ENCODE data around the gene FRS3. TPM values are rescaled to one million over a fixed set of nuclear protein-coding genes. Genes with fewer than 3 reads are reported as not detected.

FRS3 gene
- total RNA-seq, 5 donors from 2014 or later (not counting 1 experiment from before 2014, with no cell fraction given), result 5.2 to 10.4 (median 8.9) TPM

DNA sequence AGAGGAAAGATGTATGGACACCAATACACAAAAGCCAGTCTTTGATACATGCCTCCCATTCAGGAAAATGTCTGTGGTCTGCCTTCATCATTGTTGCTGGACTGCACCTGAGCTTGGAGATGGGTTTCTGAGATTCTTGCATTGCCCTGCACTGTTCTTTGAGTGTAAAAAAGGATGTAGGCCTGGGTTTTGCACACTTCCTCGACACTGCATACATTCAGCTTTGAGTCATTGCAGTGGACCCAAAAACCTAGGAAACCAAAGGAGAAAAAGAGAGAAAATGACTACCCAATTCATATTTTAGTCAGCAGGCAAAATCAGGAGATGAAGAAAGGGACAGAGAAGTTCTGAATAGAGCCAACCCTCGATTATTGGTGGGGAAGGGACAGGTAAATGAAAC, 16.8 kb upstream of the FRS3 start:
- Mint-ChIP-seq H3K9me3 (no peaks in the 10 kb centered on the region), H3K4me3 (no peak overlapping the region), H3K27ac (no peak overlapping the region), H3K4me1 (no peaks in the 10 kb centered on the region), H3K27me3 (no peaks in the 10 kb centered on the region), H3K36me3 (peaks cover 12% of the 10 kb centered on the region)
- CTCF ChIA-PET, result no interaction called here
- no CpG with 5 or more reads among the region's 2 CpGs for WGBS (ENCODE audit: insufficient coverage)
- Histone ChIP-seq H3K27ac (ENCODE audit: low read length) (no peak overlapping the region), H3K9me3 (no peaks in the 10 kb centered on the region), H3K4me3 (ENCODE audit: control insufficient read depth in 1 of 2, extremely low read depth in 1 of 2, low read length in 1 of 2) (no peak overlapping the region), H3K36me3 (ENCODE audit: control insufficient read depth in 2 of 2, extremely low read depth in 1 of 2, insufficient read depth in 1 of 2, low read length in 1 of 2) (peaks cover 4 to 23% of the 10 kb centered on the region in 2 donors), H3K27me3 (replicated peaks in 1 of 2; ENCODE audit: control insufficient read depth in 2 of 2, extremely low read depth in 1 of 2, insufficient read depth in 2 of 2, low read length in 1 of 2) (no peaks in the 10 kb centered on the region), H3K4me1 (ENCODE audit: control insufficient read depth in 1 of 2, extremely low read depth in 1 of 2, insufficient read depth in 2 of 2, low read length in 2 of 2) (no peaks in the 10 kb centered on the region)
- DNase-seq, result no peak
- no peak for ATAC-seq (replicated peaks in 1 of 4)
- POLR2A ChIA-PET, result no interaction called here

DNA sequence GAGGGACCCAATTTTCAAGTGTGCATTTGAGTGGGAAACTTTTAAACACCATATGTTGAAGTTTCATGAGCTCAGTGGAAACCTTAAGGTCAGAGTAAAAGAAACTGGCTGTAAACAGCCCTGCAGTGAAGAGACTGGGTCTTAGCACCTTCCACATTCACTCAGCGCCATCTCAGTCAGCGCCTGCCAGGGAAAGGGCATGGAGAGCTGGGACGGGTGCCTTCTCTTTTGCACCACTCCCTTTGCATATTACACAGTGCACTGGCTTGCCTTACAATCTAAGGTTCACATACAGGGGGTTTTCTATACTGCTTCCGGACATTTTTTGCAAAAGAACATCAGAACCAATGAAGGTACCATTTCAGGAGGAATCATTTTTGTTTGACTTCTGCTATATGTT, 12.3 kb upstream of the FRS3 start:
- DNase-seq, result no peak
- 100% methylated on average over 2 of the region's 4 CpGs for WGBS (ENCODE audit: insufficient coverage)
- Mint-ChIP-seq H3K27me3 (no peaks in the 10 kb centered on the region), H3K27ac (no peak overlapping the region), H3K9me3 (no peaks in the 10 kb centered on the region), H3K4me3 (no peak overlapping the region), H3K4me1 (peaks cover 8 to 20% (median 12%) of the 10 kb centered on the region in 3 donors), H3K36me3 (peaks cover 18% of the 10 kb centered on the region)
- no peak for ATAC-seq (replicated peaks in 1 of 4)
- POLR2A ChIA-PET, result interaction anchor here in 1 of 2 donors (1.1 kb wide), 1 partner anchor 216 kb away, joined by 4 read pairs; no protein-coding TSS in a partner anchor
- H3K9me3 ChIP-seq, result no peaks in the 10 kb centered on the region
- CTCF ChIA-PET, result interaction anchor here in 1 of 2 donors (1.1 to 1.2 kb wide), 2 partner anchors 129 to 425 kb away, joined by 3 to 4 read pairs; partner anchors contain the start of genes BYSL and MED20
- peaks cover 4 to 44% of the 10 kb centered on the region in 2 donors for H3K36me3 ChIP-seq (ENCODE audit: control insufficient read depth in 2 of 2, extremely low read depth in 1 of 2, insufficient read depth in 1 of 2, low read length in 1 of 2)
- no peaks in the 10 kb centered on the region for H3K27me3 ChIP-seq (replicated peaks in 1 of 2; ENCODE audit: control insufficient read depth in 2 of 2, extremely low read depth in 1 of 2, insufficient read depth in 2 of 2, low read length in 1 of 2)
- H3K27ac ChIP-seq (ENCODE audit: low read length), result no peak overlapping the region
- H3K4me1 ChIP-seq (ENCODE audit: control insufficient read depth in 1 of 2, extremely low read depth in 1 of 2, insufficient read depth in 2 of 2, low read length in 2 of 2), result peaks cover 0 to 9% of the 10 kb centered on the region in 2 experiments
- no peak overlapping the region for H3K4me3 ChIP-seq (ENCODE audit: control insufficient read depth in 1 of 2, extremely low read depth in 1 of 2, low read length in 1 of 2)

DNA sequence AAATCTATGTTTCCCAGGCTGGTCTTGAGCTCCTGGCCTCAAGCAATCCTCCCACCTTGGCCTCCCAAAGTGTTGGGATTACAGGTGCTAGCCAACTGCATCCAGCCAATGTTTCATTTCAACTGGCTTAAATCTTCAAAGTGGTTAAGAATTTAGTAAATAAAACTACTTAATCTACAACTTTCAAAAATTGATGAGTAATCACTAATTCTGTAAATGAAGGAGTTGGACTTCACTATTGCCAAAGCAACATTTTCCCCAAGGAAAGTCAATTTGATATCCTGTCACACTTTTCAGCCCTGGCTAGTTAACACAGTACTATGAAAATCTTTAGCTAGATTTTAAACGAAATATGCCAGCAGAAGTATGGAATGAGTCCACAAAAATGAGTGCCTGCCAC, 11.6 kb upstream of the FRS3 start:
- H3K4me1 ChIP-seq (ENCODE audit: control insufficient read depth in 1 of 2, extremely low read depth in 1 of 2, insufficient read depth in 2 of 2, low read length in 2 of 2), result peaks cover 0 to 9% of the 10 kb centered on the region in 2 experiments
- Mint-ChIP-seq H3K4me1 (peaks cover 8 to 20% (median 12%) of the 10 kb centered on the region in 3 donors), H3K27ac (no peak overlapping the region), H3K27me3 (no peaks in the 10 kb centered on the region), H3K4me3 (no peak overlapping the region), H3K36me3 (peaks cover 18% of the 10 kb centered on the region), H3K9me3 (no peaks in the 10 kb centered on the region)
- H3K27me3 ChIP-seq (replicated peaks in 1 of 2; ENCODE audit: control insufficient read depth in 2 of 2, extremely low read depth in 1 of 2, insufficient read depth in 2 of 2, low read length in 1 of 2), result no peaks in the 10 kb centered on the region
- H3K4me3 ChIP-seq (ENCODE audit: control insufficient read depth in 1 of 2, extremely low read depth in 1 of 2, low read length in 1 of 2), result no peak overlapping the region
- POLR2A ChIA-PET, result interaction anchor here (0.6 to 1.1 kb wide), 2 partner anchors 216 to 217 kb away, joined by 3 to 4 read pairs; no protein-coding TSS in a partner anchor
- H3K27ac ChIP-seq (ENCODE audit: low read length), result no peak overlapping the region
- no CpG with 5 or more reads among the region's 1 CpG for WGBS (ENCODE audit: insufficient coverage)
- no peak for ATAC-seq (replicated peaks in 1 of 4)
- CTCF ChIA-PET, result interaction anchor here in 1 of 2 donors (1.1 to 1.2 kb wide), 2 partner anchors 130 to 426 kb away, joined by 3 to 4 read pairs; partner anchors contain the start of genes BYSL and MED20
- peaks cover 4 to 42% of the 10 kb centered on the region in 2 donors for H3K36me3 ChIP-seq (ENCODE audit: control insufficient read depth in 2 of 2, extremely low read depth in 1 of 2, insufficient read depth in 1 of 2, low read length in 1 of 2)
- no peak for DNase-seq
- H3K9me3 ChIP-seq, result no peaks in the 10 kb centered on the region

DNA sequence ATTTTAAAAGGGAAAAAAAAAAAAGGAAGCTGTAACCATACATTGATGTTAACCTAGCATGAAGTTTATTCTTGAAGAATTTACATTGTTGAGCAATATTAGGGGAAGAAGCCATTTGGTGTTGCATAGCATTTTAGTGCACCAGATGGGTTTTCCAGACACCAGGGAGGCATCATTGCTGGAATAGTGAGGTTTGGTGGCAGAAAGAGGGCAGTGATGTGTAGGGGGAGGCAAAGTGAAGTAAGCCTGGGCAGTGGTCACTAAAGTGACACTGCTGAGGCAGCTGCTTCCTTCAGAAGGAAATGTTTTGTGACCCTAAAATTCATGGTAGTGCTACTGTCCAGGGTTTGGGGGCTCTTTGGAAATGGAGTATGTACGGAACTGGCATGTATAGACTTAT, 10.3 kb upstream of the FRS3 start:
- H3K4me1 Mint-ChIP-seq, result peaks cover 8 to 26% (median 16%) of the 10 kb centered on the region in 3 donors
- peaks cover 4 to 32% of the 10 kb centered on the region in 2 donors for H3K36me3 ChIP-seq (ENCODE audit: control insufficient read depth in 2 of 2, extremely low read depth in 1 of 2, insufficient read depth in 1 of 2, low read length in 1 of 2)
- no peaks in the 10 kb centered on the region for H3K9me3 Mint-ChIP-seq
- no peaks in the 10 kb centered on the region for H3K27me3 ChIP-seq (replicated peaks in 1 of 2; ENCODE audit: control insufficient read depth in 2 of 2, extremely low read depth in 1 of 2, insufficient read depth in 2 of 2, low read length in 1 of 2)
- H3K4me1 ChIP-seq (ENCODE audit: control insufficient read depth in 1 of 2, extremely low read depth in 1 of 2, insufficient read depth in 2 of 2, low read length in 2 of 2), result peaks cover 2 to 18% of the 10 kb centered on the region in 2 experiments
- POLR2A ChIA-PET, result no interaction called here
- no peak overlapping the region for H3K4me3 ChIP-seq (ENCODE audit: control insufficient read depth in 1 of 2, extremely low read depth in 1 of 2, low read length in 1 of 2)
- DNase-seq (no peak), ATAC-seq (replicated peaks in 1 of 4) (no peak)
- peak overlapping the region in 1 of 3 donors; percentile 36 for H3K4me3 Mint-ChIP-seq
- H3K27ac Mint-ChIP-seq, result no peak overlapping the region
- H3K27me3 Mint-ChIP-seq, result no peaks in the 10 kb centered on the region
- CTCF ChIA-PET, result interaction anchor here in 1 of 2 donors (0.6 kb wide), 1 partner anchor 377 kb away, joined by 3 read pairs; no protein-coding TSS in a partner anchor
- no peaks in the 10 kb centered on the region for H3K9me3 ChIP-seq
- no peak overlapping the region for H3K27ac ChIP-seq (ENCODE audit: low read length)
- 100% methylated on average over 1 of the region's 1 CpG for WGBS (ENCODE audit: insufficient coverage)
- peaks cover 18% of the 10 kb centered on the region for H3K36me3 Mint-ChIP-seq

DNA sequence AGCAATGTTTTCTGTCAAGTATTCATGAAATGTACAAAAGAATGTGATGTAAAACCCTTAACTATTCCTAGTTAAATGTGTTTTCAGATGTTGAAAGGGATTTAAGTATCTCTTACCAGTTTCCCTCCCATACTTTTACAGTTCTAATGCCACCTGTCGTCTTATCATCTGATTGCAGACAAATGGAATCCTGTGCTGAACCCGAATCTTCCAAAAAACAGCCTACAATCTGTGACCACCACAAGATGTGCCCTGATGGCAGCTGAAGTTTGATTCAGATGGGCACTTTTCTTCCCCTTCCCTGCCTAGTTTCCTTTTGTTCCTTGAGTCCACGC, 9.7 kb upstream of the FRS3 start:
- Histone ChIP-seq H3K27ac (ENCODE audit: low read length) (no peak overlapping the region), H3K4me3 (ENCODE audit: control insufficient read depth in 1 of 2, extremely low read depth in 1 of 2, low read length in 1 of 2) (no peak overlapping the region), H3K36me3 (ENCODE audit: control insufficient read depth in 2 of 2, extremely low read depth in 1 of 2, insufficient read depth in 1 of 2, low read length in 1 of 2) (peaks cover 4 to 31% of the 10 kb centered on the region in 2 donors), H3K27me3 (replicated peaks in 1 of 2; ENCODE audit: control insufficient read depth in 2 of 2, extremely low read depth in 1 of 2, insufficient read depth in 2 of 2, low read length in 1 of 2) (no peaks in the 10 kb centered on the region), H3K4me1 (ENCODE audit: control insufficient read depth in 1 of 2, extremely low read depth in 1 of 2, insufficient read depth in 2 of 2, low read length in 2 of 2) (peaks cover 2 to 18% of the 10 kb centered on the region in 2 experiments), H3K9me3 (no peaks in the 10 kb centered on the region)
- Mint-ChIP-seq H3K27me3 (no peaks in the 10 kb centered on the region), H3K9me3 (no peaks in the 10 kb centered on the region), H3K27ac (no peak overlapping the region), H3K4me3 (peak overlapping the region; percentile 93 to 97 (median 94)), H3K4me1 (peaks cover 8 to 30% (median 16%) of the 10 kb centered on the region in 3 donors), H3K36me3 (peaks cover 18% of the 10 kb centered on the region)
- CTCF ChIA-PET, result no interaction called here
- DNase-seq (no peak), ATAC-seq (replicated peaks in 1 of 4) (no peak)
- POLR2A ChIA-PET, result no interaction called here
- WGBS (ENCODE audit: insufficient coverage), result 96% methylated on average over 2 of the region's 3 CpGs

DNA sequence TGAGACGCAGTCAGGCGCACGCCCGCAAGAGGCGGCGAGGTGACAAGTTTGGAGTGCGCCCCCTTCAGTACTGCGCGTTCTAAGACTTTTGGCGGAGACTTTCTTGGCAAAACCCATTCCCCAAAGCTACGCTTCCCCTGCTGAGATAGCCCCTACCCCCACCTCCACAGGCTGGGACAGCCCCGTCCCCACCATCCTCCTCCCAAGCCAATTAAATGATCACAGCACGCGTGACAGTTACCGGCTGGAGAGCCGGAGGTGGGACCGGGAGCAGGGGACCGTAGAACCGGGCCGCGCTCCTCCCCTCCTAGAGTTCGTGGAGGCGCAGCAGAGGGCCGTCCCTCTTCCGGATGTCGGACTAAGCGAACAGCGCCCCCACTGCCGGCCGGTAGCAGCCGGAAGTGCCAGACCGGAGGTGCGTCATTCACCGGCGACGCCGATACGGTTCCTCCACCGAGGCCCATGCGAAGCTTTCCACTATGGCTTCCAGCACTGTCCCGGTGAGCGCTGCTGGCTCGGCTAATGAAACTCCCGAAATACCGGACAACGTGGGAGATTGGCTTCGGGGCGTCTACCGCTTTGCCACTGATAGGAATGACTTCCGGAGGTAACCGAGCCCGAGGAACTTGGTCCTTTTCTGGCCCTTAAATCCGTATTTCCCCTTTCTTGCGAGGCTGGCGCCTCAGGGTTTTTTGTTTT, 7.7 kb upstream of the FRS3 start, which contains the start of gene TOMM6:
Gene TOMM6 (plus strand): TSS at position 476 of the 699 bp plus-strand sequence. CDS start 4 bp downstream, at position 480.
- CTCF ChIA-PET, result interaction anchor here (0.8 to 2.5 kb wide), 16 partner anchors 9 to 776 kb away, joined by 3 to 46 read pairs (median 8); partner anchors contain the start of genes BYSL (in 2 of the 2), MED20 (in 2 of the 2), TAF8 (in 1 of the 2) and USP49 (in 1 of the 2)
- Histone ChIP-seq H3K27me3 (replicated peaks in 1 of 2; ENCODE audit: control insufficient read depth in 2 of 2, extremely low read depth in 1 of 2, insufficient read depth in 2 of 2, low read length in 1 of 2) (peaks cover 0 to 3% of the 10 kb centered on the region in 2 experiments), H3K9me3 (no peaks in the 10 kb centered on the region), H3K27ac (ENCODE audit: low read length) (peak within 1 kb of the TSS; percentile 89), H3K36me3 (ENCODE audit: control insufficient read depth in 2 of 2, extremely low read depth in 1 of 2, insufficient read depth in 1 of 2, low read length in 1 of 2) (peaks cover 4 to 28% of the 10 kb centered on the region in 2 donors), H3K4me1 (ENCODE audit: control insufficient read depth in 1 of 2, extremely low read depth in 1 of 2, insufficient read depth in 2 of 2, low read length in 2 of 2) (peaks cover 2 to 18% of the 10 kb centered on the region in 2 experiments), H3K4me3 (ENCODE audit: control insufficient read depth in 1 of 2, extremely low read depth in 1 of 2, low read length in 1 of 2) (peak within 1 kb of the TSS; percentile 72 to 97)
- H3K27me3 Mint-ChIP-seq, result no peaks in the 10 kb centered on the region
- DNase-seq (peak; percentile 86 to 97 (median 93)), ATAC-seq (replicated peaks in 1 of 4) (peak; percentile 82 to 83 (median 82))
- peak within 1 kb of the TSS; percentile 93 to 97 (median 94) for H3K4me3 Mint-ChIP-seq
- peaks cover 15% of the 10 kb centered on the region for H3K36me3 Mint-ChIP-seq
- no peaks in the 10 kb centered on the region for H3K9me3 Mint-ChIP-seq
- peaks cover 8 to 31% (median 16%) of the 10 kb centered on the region in 3 donors for H3K4me1 Mint-ChIP-seq
- H3K27ac Mint-ChIP-seq, result peak within 1 kb of the TSS; percentile 96
- WGBS (ENCODE audit: insufficient coverage), result under 1% methylated on average over 41 of the region's 55 CpGs
- POLR2A ChIA-PET, result interaction anchor here (0.5 to 1.8 kb wide), 6 partner anchors 117 to 1228 kb away, joined by 3 to 11 read pairs (median 6); partner anchors contain the start of genes BYSL (in 1 of the 2), MED20 (in 1 of the 2) and TAF8 (in 1 of the 2)

Data from T-cell (primary cell).